Keratinocyte (primary cell): ENCODE data around the gene SNW1. TPM values are rescaled to one million over a fixed set of nuclear protein-coding genes. Genes with fewer than 3 reads are reported as not detected.

Experiments
- DNase-seq: peaks from one replicate; pipeline ENCODE4 v3.0.0-alpha.2; 2011; ENCODE audit warnings: low read depth, missing footprints, low spot score
- FAIRE-seq: peaks from 2 replicates; lab custom pipeline; 2011; peaks lifted over from hg19 to GRCh38; lab: Jason Lieb, UNC
- H2AFZ ChIP-seq: 2 replicates; pipeline ENCODE4 v1.6.0; 2012; ENCODE audit warnings: low read length, control low read depth, inconsistent platforms; ENCODE audit not compliant: control insufficient read depth
- H3K27ac ChIP-seq: 2 replicates; pipeline ENCODE4 v1.5.1; 2011; ENCODE audit warnings: low read length; ENCODE audit not compliant: control insufficient read depth, insufficient read depth
- H3K27me3 ChIP-seq: 3 replicates; pipeline ENCODE4 v1.6.0; 2011; ENCODE audit warnings: low read length; ENCODE audit not compliant: control insufficient read depth, insufficient read depth; ENCODE audit errors: extremely low read depth
- H3K36me3 ChIP-seq, 2 experiments: 2 replicates in 1 of 2; 3 replicates in 1 of 2; pipeline ENCODE4 v1.5.1; 2011; ENCODE audit warnings: low read length in 2 of 2, mild to moderate bottlenecking in 1 of 2; ENCODE audit not compliant: control insufficient read depth in 2 of 2, insufficient read depth in 2 of 2; ENCODE audit errors: extremely low read depth in 1 of 2
- H3K4me1 ChIP-seq: 3 replicates; pipeline ENCODE4 v1.5.1; 2011; ENCODE audit warnings: low read length; ENCODE audit not compliant: control insufficient read depth, insufficient read depth; ENCODE audit errors: extremely low read depth
- H3K4me2 ChIP-seq: 3 replicates; pipeline ENCODE4 v1.6.0; 2011; ENCODE audit warnings: low read depth, low read length; ENCODE audit not compliant: control insufficient read depth, insufficient read depth; ENCODE audit errors: extremely low read depth
- H3K4me3 ChIP-seq, 3 experiments: fragments of 200-600 bp in 1 of 3; sonication (generic) in 1 of 3; 2 replicates in 2 of 3; 3 replicates in 1 of 3; pipeline ENCODE4 v1.5.1; 2011 to 2016; ENCODE audit warnings: low read length in 3 of 3, mild to moderate bottlenecking in 3 of 3, control low read depth in 2 of 3, inconsistent platforms in 1 of 3, low read depth in 1 of 3, mixed read lengths in 1 of 3, mixed run types in 1 of 3, moderate library complexity in 1 of 3; ENCODE audit not compliant: control insufficient read depth in 2 of 3, insufficient read depth in 2 of 3; ENCODE audit errors: extremely low read depth in 1 of 3
- H3K79me2 ChIP-seq: 2 replicates; pipeline ENCODE4 v1.6.0; 2012; ENCODE audit warnings: low read length; ENCODE audit not compliant: control insufficient read depth, insufficient read depth
- H3K9ac ChIP-seq: 3 replicates; pipeline ENCODE4 v1.6.0; 2011; ENCODE audit warnings: low read length; ENCODE audit not compliant: control insufficient read depth, insufficient read depth; ENCODE audit errors: extremely low read depth
- H3K9me1 ChIP-seq: 3 replicates; pipeline ENCODE4 v1.6.0; 2011; ENCODE audit warnings: low read length; ENCODE audit not compliant: control insufficient read depth, insufficient read depth; ENCODE audit errors: extremely low read depth
- H3K9me3 ChIP-seq: 2 replicates; pipeline ENCODE4 v1.5.1; 2012; ENCODE audit warnings: low read depth, low read length; ENCODE audit not compliant: control insufficient read depth
- H4K20me1 ChIP-seq: 3 replicates; pipeline ENCODE4 v1.6.0; 2011; ENCODE audit warnings: low read length; ENCODE audit not compliant: control insufficient read depth, insufficient read depth; ENCODE audit errors: extremely low read depth
- EZH2 ChIP-seq: IDR thresholded peaks from one replicate; pipeline ENCODE4 v1.6.1; 2012; ENCODE audit warnings: inconsistent platforms, mild to moderate bottlenecking, low read length, moderate library complexity
- dilution Hi-C: fragments of 300-500 bp; cut with MboI; formaldehyde crosslinking; loops from one replicate; pipeline ENCODE4 v1.7.0; 2020; ENCODE audit warnings: low sequenced_read_pairs; ENCODE audit not compliant: extremely low pct_ligation_motif_present
- polyA plus RNA-seq, 5 experiments: library from polyadenylated mRNA; depleted of rRNA in 3 of 5; stranded (reverse) in 3 of 5; stranded (forward) in 1 of 5; unstranded in 1 of 5; fragments of >200 nt; gene quantifications; 1 replicate in 1 of 5; 2 replicates in 3 of 5; 3 replicates in 1 of 5; pipeline versions ENCODE4 v1.2.1 to v1.2.3, GENCODE V29; 2011 to 2012; ENCODE audit warnings: missing spikeins in 2 of 5, low read depth in 1 of 5, low replicate concordance in 1 of 5
- TF ChIP-seq, protein P1 (sequence below), 3 experiments: IDR thresholded peaks in 1 of 3; conservative IDR thresholded peaks in 1 of 3; optimal IDR thresholded peaks in 1 of 3; 2 replicates in 2 of 3; 3 replicates in 1 of 3; pipeline versions ENCODE3 to v1.5.1; 2011; ENCODE audit warnings: low read length in 3 of 3, mild to moderate bottlenecking in 3 of 3, moderate library complexity in 2 of 3, control low read depth in 1 of 3, inconsistent platforms in 1 of 3; ENCODE audit not compliant: insufficient read depth in 2 of 3; ENCODE audit errors: extremely low read depth in 1 of 3

SNW1 gene
- polyA plus RNA-seq, 1 donor (not counting 4 experiments of a cell fraction or from before 2014, with no cell fraction given): 52.5 TPM

DNA sequence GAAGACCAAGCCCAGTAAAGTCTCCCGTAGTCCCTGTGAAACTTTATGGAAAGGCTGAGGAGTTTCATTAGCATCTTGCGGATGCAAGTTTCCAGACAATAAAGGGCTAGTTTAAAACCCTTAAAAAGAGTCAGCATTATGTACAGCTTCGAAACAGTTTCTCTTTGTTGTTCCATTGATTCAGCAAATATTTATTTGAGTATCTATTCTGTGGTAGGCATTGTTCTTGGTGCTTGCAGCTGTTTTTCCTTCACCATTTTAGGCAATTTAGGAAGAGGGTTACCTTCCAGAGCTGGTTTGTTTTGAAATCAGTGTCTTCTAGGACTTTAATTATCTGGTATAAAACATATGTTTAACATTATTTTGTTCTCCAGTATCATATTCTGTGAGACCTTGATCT lies 51.5 kb downstream of the SNW1 start:
- H3K9ac ChIP-seq: peak overlapping the region; percentile 91
- H3K36me3 ChIP-seq: peaks cover 7 to 13% of the 10 kb centered on the region in 2 experiments

DNA sequence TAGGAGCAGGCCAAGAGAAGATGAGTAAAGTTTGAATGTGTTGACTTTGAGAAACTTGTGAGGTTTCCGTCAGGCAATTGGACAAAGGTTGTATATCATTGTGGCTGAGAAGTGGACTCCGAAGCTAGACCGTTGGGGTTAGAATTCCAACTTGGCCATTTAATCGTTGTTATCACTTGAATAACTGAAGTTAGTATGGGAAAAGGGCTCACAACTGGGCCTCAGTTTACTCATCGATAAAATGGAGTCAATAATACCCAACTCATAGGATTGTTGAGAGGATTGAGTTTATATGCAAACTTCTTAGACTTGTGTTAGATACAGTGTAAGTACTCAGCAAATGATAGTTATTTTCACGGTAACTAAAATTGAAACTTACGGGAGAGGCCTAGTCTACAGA lies 52.2 kb downstream of the SNW1 start:
- no peak for FAIRE-seq

More for the DNA sequence above, 51.5 kb downstream of the SNW1 start:
- peak overlapping the region; percentile 88 for H3K4me2 ChIP-seq
- dilution Hi-C loops: no loop called here
- H3K9me1 ChIP-seq: no peaks in the 10 kb centered on the region
- H3K4me3 ChIP-seq: peak overlapping the region; percentile 79 to 99 (median 85)
- no peaks in the 10 kb centered on the region for H3K27me3 ChIP-seq
- H2AFZ ChIP-seq: no peak overlapping the region
- H3K79me2 ChIP-seq: peaks cover 91% of the 10 kb centered on the region
- H4K20me1 ChIP-seq: no peaks in the 10 kb centered on the region
- peak overlapping the region; percentile 81 for H3K27ac ChIP-seq
- peaks cover 16% of the 10 kb centered on the region for H3K4me1 ChIP-seq
- TF ChIP-seq, protein P1, sequence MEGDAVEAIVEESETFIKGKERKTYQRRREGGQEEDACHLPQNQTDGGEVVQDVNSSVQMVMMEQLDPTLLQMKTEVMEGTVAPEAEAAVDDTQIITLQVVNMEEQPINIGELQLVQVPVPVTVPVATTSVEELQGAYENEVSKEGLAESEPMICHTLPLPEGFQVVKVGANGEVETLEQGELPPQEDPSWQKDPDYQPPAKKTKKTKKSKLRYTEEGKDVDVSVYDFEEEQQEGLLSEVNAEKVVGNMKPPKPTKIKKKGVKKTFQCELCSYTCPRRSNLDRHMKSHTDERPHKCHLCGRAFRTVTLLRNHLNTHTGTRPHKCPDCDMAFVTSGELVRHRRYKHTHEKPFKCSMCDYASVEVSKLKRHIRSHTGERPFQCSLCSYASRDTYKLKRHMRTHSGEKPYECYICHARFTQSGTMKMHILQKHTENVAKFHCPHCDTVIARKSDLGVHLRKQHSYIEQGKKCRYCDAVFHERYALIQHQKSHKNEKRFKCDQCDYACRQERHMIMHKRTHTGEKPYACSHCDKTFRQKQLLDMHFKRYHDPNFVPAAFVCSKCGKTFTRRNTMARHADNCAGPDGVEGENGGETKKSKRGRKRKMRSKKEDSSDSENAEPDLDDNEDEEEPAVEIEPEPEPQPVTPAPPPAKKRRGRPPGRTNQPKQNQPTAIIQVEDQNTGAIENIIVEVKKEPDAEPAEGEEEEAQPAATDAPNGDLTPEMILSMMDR (optimal IDR thresholded peaks at IDR 0.05 in 1 of 3, IDR thresholded peaks at IDR 0.05 in 1 of 3, conservative IDR thresholded peaks at IDR 0.05 in 1 of 3; ENCODE audit: extremely low read depth in 1 of 3, insufficient read depth in 2 of 3, low read length in 3 of 3): no peak
- no peak for TF ChIP-seq EZH2
- FAIRE-seq: no peak
- H3K9me3 ChIP-seq: no peaks in the 10 kb centered on the region
- no peak for DNase-seq

More for the DNA sequence above, 52.2 kb downstream of the SNW1 start:
- Histone ChIP-seq H3K4me3 (peak overlapping the region; percentile 79 to 99 (median 85)), H3K27me3 (no peaks in the 10 kb centered on the region), H3K9ac (peak overlapping the region; percentile 91), H3K4me1 (peaks cover 16% of the 10 kb centered on the region), H2AFZ (no peak overlapping the region), H3K9me3 (no peaks in the 10 kb centered on the region), H3K27ac (peak overlapping the region; percentile 81), H4K20me1 (no peaks in the 10 kb centered on the region), H3K36me3 (peaks cover 6 to 12% of the 10 kb centered on the region in 2 experiments), H3K79me2 (peaks cover 87% of the 10 kb centered on the region), H3K4me2 (peak overlapping the region; percentile 88), H3K9me1 (no peaks in the 10 kb centered on the region)
- dilution Hi-C loops: no loop called here
- TF ChIP-seq EZH2: no peak
- TF ChIP-seq, protein P1 (optimal IDR thresholded peaks at IDR 0.05 in 1 of 3, IDR thresholded peaks at IDR 0.05 in 1 of 3, conservative IDR thresholded peaks at IDR 0.05 in 1 of 3; ENCODE audit: extremely low read depth in 1 of 3, insufficient read depth in 2 of 3, low read length in 3 of 3): no peak
- DNase-seq: no peak
